Measurements from ENCODE around the gene OTOA. TPM values are rescaled to one million over a fixed set of nuclear protein-coding genes. Genes with fewer than 3 reads are reported as not detected.
"Not testable (repeated sequence)": the region's sequence is repeated elsewhere in the genome, so short reads cannot be mapped to it uniquely, and the experiment has no call there.

Gene OTOA
- total and polyA plus RNA-seq, 2 donors (not counting 3 experiments of a cell fraction or from before 2014, with no cell fraction given) = 0.22 TPM; not detected in 1

- dilution Hi-C loops (cut with MboI; ENCODE audit: extremely low pct_ligation_motif_present, low sequenced_read_pairs) (no loop called here), intact Hi-C loops (cut with micrococcal nuclease) (no loop called here)
- no TSS peak for BruUV-seq (replicated peaks)
- CTCF ChIA-PET = no interaction called here
- FAIRE-seq = no peak
- Histone ChIP-seq H3K79me2 (ENCODE audit: control insufficient read depth, insufficient read depth, low read length) (no peaks in the 10 kb centered on the region), H3K27ac (ENCODE audit: insufficient read depth, low read depth, low read length) (no peak overlapping the region), H3K36me3 (ENCODE audit: control insufficient read depth in 2 of 2, extremely low read depth in 1 of 2, insufficient read depth in 2 of 2, low read length in 2 of 2) (no peaks in the 10 kb centered on the region), H3K4me1 (ENCODE audit: control insufficient read depth, extremely low read depth, insufficient read depth, low read length) (no peaks in the 10 kb centered on the region), H3K4me2 (ENCODE audit: insufficient read depth, low read length) (no peak overlapping the region), H3K9ac (replicated peaks; ENCODE audit: extremely low read depth, insufficient read depth, low read length) (no peak overlapping the region), H3K4me3 (replicated peaks in 1 of 3; ENCODE audit: insufficient read depth in 1 of 3, low read depth in 1 of 3, low read length in 3 of 3) (no peak overlapping the region), H2AFZ (ENCODE audit: low read depth, low read length) (no peak overlapping the region), H3K27me3 (ENCODE audit: control insufficient read depth in 2 of 2, insufficient read depth in 2 of 2, low read length in 2 of 2) (no peaks in the 10 kb centered on the region), H4K20me1 (replicated peaks; ENCODE audit: control insufficient read depth, extremely low read depth, insufficient read depth, low read length) (no peaks in the 10 kb centered on the region), H3K9me1 (replicated peaks; ENCODE audit: control insufficient read depth, extremely low read depth, insufficient read depth, low read length) (no peaks in the 10 kb centered on the region), H3K9me3 (replicated peaks; ENCODE audit: control insufficient read depth, insufficient read depth, low read length) (no peaks in the 10 kb centered on the region)
- no peak for TF ChIP-seq POLR2A (IDR thresholded peaks at IDR 0.05; ENCODE audit: low read depth, low read length)
- POLR2A ChIA-PET = no interaction called here
- DNase-seq (ENCODE audit: low read depth, low spot score) = no peak
These were observed 59.8 kb downstream of the OTOA start for GRCh38 chr16:21723532-21723931.

DNA sequence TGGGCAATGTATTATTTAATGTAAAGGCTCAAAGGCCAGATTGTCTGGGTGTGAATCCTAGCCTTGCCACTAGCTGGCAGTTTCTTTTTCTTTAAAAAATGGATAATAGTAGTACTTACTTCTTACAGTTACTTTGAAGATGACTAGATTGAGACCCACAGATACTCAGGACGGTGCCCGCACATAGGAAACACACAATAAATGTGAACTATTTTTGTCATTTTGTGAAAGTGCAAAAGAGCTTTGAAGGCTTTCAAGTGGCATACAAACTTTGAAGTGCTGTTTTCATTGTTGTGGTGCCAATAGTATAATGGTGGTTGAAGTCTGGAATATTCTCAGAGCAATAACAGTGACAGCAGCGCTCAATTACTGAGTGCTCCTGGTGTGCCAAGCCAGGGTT lies 63.6 kb downstream of the OTOA start:
- Histone ChIP-seq H3K9ac (replicated peaks; ENCODE audit: extremely low read depth, insufficient read depth, low read length) (no peak overlapping the region), H3K36me3 (ENCODE audit: control insufficient read depth in 2 of 2, extremely low read depth in 1 of 2, insufficient read depth in 2 of 2, low read length in 2 of 2) (no peaks in the 10 kb centered on the region), H3K4me1 (ENCODE audit: control insufficient read depth, extremely low read depth, insufficient read depth, low read length) (no peaks in the 10 kb centered on the region), H3K9me1 (replicated peaks; ENCODE audit: control insufficient read depth, extremely low read depth, insufficient read depth, low read length) (no peaks in the 10 kb centered on the region), H2AFZ (ENCODE audit: low read depth, low read length) (no peak overlapping the region), H3K9me3 (replicated peaks; ENCODE audit: control insufficient read depth, insufficient read depth, low read length) (no peaks in the 10 kb centered on the region), H4K20me1 (replicated peaks; ENCODE audit: control insufficient read depth, extremely low read depth, insufficient read depth, low read length) (no peaks in the 10 kb centered on the region), H3K27ac (ENCODE audit: insufficient read depth, low read depth, low read length) (no peak overlapping the region), H3K4me2 (ENCODE audit: insufficient read depth, low read length) (no peak overlapping the region), H3K27me3 (ENCODE audit: control insufficient read depth in 2 of 2, insufficient read depth in 2 of 2, low read length in 2 of 2) (no peaks in the 10 kb centered on the region), H3K4me3 (replicated peaks in 1 of 3; ENCODE audit: insufficient read depth in 1 of 3, low read depth in 1 of 3, low read length in 3 of 3) (no peak overlapping the region), H3K79me2 (ENCODE audit: control insufficient read depth, insufficient read depth, low read length) (no peaks in the 10 kb centered on the region)
- ChIA-PET CTCF (no interaction called here), POLR2A (interaction anchor here (0.5 kb wide), 1 partner anchor 520 kb away, joined by 6 read pairs; no protein-coding TSS in a partner anchor)
- BruUV-seq (replicated peaks) = no TSS peak
- intact Hi-C loops (cut with micrococcal nuclease) (no loop called here), dilution Hi-C loops (cut with MboI; ENCODE audit: extremely low pct_ligation_motif_present, low sequenced_read_pairs) (no loop called here)
- no peak for TF ChIP-seq CTCF (IDR thresholded peaks at IDR 0.05; ENCODE audit: extremely low read depth in 1 of 2, insufficient read depth in 1 of 2, low read depth in 1 of 2, low read length in 2 of 2)
- no peak for TF ChIP-seq POLR2AphosphoS5 (IDR thresholded peaks at IDR 0.05; ENCODE audit: insufficient read depth, low read depth, low read length)
- TF ChIP-seq EZH2 (IDR thresholded peaks at IDR 0.05; ENCODE audit: borderline replicate concordance, low read depth, low read length, severe bottlenecking) = no peak
- no peak for TF ChIP-seq FOS (IDR thresholded peaks at IDR 0.05; ENCODE audit: borderline replicate concordance, insufficient read depth, low read length)
- TF ChIP-seq POLR2A (IDR thresholded peaks at IDR 0.05; ENCODE audit: low read depth, low read length) = no peak
- TF ChIP-seq JUN (IDR thresholded peaks at IDR 0.05; ENCODE audit: borderline replicate concordance, insufficient read depth, insufficient read length, low read depth) = no peak
- no peak for TF ChIP-seq MYC (IDR thresholded peaks at IDR 0.05; ENCODE audit: low read depth, low read length)
- TF ChIP-seq GATA2 (IDR thresholded peaks at IDR 0.05; ENCODE audit: insufficient read depth, insufficient read length, low read depth, low read length) = no peak
- TF ChIP-seq, protein P1, sequence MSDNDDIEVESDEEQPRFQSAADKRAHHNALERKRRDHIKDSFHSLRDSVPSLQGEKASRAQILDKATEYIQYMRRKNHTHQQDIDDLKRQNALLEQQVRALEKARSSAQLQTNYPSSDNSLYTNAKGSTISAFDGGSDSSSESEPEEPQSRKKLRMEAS (IDR thresholded peaks at IDR 0.05; ENCODE audit: insufficient read depth, insufficient read length) = no peak
- DNase-seq (ENCODE audit: low read depth, low spot score) (no peak), FAIRE-seq (no peak)

DNA sequence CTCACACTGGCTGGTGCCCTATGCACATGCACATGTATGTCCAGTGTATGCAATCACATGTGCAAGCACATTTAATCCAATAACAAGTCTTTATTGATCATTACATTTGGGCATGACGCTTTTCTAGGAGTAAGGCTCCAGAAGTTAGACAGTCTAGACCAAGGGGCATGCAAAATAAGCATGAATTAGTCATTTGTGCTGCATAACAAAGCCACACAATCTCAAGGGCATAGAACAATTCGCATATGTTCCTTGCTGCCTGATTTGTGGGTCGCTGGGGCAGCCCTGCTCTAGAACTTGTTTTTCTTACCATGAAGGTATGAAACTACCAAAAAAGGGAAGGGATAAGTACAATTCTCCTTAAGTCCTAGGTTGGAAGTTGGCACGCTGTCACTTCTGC lies 67.5 kb downstream of the OTOA start:
- H3K79me2 ChIP-seq (ENCODE audit: control insufficient read depth, insufficient read depth, low read length); H2AFZ ChIP-seq (ENCODE audit: low read depth, low read length); H3K27me3 ChIP-seq (ENCODE audit: control insufficient read depth in 2 of 2, insufficient read depth in 2 of 2, low read length in 2 of 2); intact Hi-C loops (cut with micrococcal nuclease); FAIRE-seq; BruUV-seq (replicated peaks); dilution Hi-C loops (cut with MboI; ENCODE audit: extremely low pct_ligation_motif_present, low sequenced_read_pairs); H3K9me3 ChIP-seq (replicated peaks; ENCODE audit: control insufficient read depth, insufficient read depth, low read length); POLR2A ChIA-PET; DNase-seq (ENCODE audit: low read depth, low spot score); H3K27ac ChIP-seq (ENCODE audit: insufficient read depth, low read depth, low read length); H3K36me3 ChIP-seq (ENCODE audit: control insufficient read depth in 2 of 2, extremely low read depth in 1 of 2, insufficient read depth in 2 of 2, low read length in 2 of 2); H3K4me1 ChIP-seq (ENCODE audit: control insufficient read depth, extremely low read depth, insufficient read depth, low read length); H3K9ac ChIP-seq (replicated peaks; ENCODE audit: extremely low read depth, insufficient read depth, low read length); H3K4me3 ChIP-seq (replicated peaks in 1 of 3; ENCODE audit: insufficient read depth in 1 of 3, low read depth in 1 of 3, low read length in 3 of 3); CTCF ChIA-PET; H3K4me2 ChIP-seq (ENCODE audit: insufficient read depth, low read length); H4K20me1 ChIP-seq (replicated peaks; ENCODE audit: control insufficient read depth, extremely low read depth, insufficient read depth, low read length); H3K9me1 ChIP-seq (replicated peaks; ENCODE audit: control insufficient read depth, extremely low read depth, insufficient read depth, low read length): not testable (repeated sequence)

Data from endothelial cell of umbilical vein (primary cell).